HL-60 (cell line): Measurements from ENCODE around the gene ABHD16A.

Source experiments
- DNase-seq, 2 experiments: peaks; one replicate each; pipeline ENCODE4 v3.0.0-alpha.2; 2010 to 2020; ENCODE audit warnings: low read depth in 1 of 2, low spot score in 1 of 2
- H3K27ac ChIP-seq: fragments of 250-450 bp; sonication (Bioruptor Pico); replicated peaks from 2 replicates; pipeline ENCODE4 v1.5.1; 2020; ENCODE audit warnings: mild to moderate bottlenecking, moderate library complexity
- H3K27me3 ChIP-seq: fragments of 250-450 bp; sonication (Bioruptor Pico); 2 replicates; pipeline ENCODE4 v1.5.1; 2021; ENCODE audit warnings: mild to moderate bottlenecking, moderate library complexity; ENCODE audit not compliant: insufficient read depth, poor library complexity, severe bottlenecking
- H3K4me3 ChIP-seq: replicated peaks from 2 replicates; pipeline ENCODE4 v1.5.1; 2011; ENCODE audit warnings: mild to moderate bottlenecking, control low read depth, low read length; ENCODE audit not compliant: insufficient read depth
- GABPA ChIP-seq: IDR thresholded peaks from 2 replicates; pipeline ENCODE4 v1.6.1; 2012; ENCODE audit warnings: low read depth
- POLR2AphosphoS5 ChIP-seq: IDR thresholded peaks from 2 replicates; pipeline ENCODE4 v1.6.1; 2012; ENCODE audit warnings: low read depth
- SPI1 ChIP-seq: IDR thresholded peaks from 2 replicates; pipeline ENCODE4 v1.6.1; 2012; ENCODE audit warnings: low read depth, mild to moderate bottlenecking, borderline replicate concordance
- TF ChIP-seq, protein P1 (sequence below): IDR thresholded peaks from 2 replicates; pipeline ENCODE4 v1.6.1; 2012; ENCODE audit warnings: low read depth; ENCODE audit not compliant: insufficient replicate concordance
- TF ChIP-seq, protein P2 (sequence below): IDR thresholded peaks from one replicate; pipeline ENCODE4 v1.5.1; 2011; ENCODE audit warnings: low read length, control low read depth, inconsistent platforms; ENCODE audit not compliant: insufficient read depth

ABHD16A gene

GRCh38 chr6:31665501-31666336, 37.4 kb downstream of the ABHD16A start, which contains the start of gene CSNK2B:
TSS of gene CSNK2B (plus strand) at chr6:31666080. CDS start at chr6:31666832, 752 bp downstream.
- Histone ChIP-seq H3K27ac (peak within 1 kb of the TSS; percentile 100), H3K27me3 (no peaks in the 10 kb centered on the region), H3K4me3 (peak within 1 kb of the TSS; percentile 85)
- peak; percentile 98 to 99 for DNase-seq
- TF ChIP-seq, protein P1, sequence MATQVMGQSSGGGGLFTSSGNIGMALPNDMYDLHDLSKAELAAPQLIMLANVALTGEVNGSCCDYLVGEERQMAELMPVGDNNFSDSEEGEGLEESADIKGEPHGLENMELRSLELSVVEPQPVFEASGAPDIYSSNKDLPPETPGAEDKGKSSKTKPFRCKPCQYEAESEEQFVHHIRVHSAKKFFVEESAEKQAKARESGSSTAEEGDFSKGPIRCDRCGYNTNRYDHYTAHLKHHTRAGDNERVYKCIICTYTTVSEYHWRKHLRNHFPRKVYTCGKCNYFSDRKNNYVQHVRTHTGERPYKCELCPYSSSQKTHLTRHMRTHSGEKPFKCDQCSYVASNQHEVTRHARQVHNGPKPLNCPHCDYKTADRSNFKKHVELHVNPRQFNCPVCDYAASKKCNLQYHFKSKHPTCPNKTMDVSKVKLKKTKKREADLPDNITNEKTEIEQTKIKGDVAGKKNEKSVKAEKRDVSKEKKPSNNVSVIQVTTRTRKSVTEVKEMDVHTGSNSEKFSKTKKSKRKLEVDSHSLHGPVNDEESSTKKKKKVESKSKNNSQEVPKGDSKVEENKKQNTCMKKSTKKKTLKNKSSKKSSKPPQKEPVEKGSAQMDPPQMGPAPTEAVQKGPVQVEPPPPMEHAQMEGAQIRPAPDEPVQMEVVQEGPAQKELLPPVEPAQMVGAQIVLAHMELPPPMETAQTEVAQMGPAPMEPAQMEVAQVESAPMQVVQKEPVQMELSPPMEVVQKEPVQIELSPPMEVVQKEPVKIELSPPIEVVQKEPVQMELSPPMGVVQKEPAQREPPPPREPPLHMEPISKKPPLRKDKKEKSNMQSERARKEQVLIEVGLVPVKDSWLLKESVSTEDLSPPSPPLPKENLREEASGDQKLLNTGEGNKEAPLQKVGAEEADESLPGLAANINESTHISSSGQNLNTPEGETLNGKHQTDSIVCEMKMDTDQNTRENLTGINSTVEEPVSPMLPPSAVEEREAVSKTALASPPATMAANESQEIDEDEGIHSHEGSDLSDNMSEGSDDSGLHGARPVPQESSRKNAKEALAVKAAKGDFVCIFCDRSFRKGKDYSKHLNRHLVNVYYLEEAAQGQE: peak; percentile 47
- TF ChIP-seq, protein P2, sequence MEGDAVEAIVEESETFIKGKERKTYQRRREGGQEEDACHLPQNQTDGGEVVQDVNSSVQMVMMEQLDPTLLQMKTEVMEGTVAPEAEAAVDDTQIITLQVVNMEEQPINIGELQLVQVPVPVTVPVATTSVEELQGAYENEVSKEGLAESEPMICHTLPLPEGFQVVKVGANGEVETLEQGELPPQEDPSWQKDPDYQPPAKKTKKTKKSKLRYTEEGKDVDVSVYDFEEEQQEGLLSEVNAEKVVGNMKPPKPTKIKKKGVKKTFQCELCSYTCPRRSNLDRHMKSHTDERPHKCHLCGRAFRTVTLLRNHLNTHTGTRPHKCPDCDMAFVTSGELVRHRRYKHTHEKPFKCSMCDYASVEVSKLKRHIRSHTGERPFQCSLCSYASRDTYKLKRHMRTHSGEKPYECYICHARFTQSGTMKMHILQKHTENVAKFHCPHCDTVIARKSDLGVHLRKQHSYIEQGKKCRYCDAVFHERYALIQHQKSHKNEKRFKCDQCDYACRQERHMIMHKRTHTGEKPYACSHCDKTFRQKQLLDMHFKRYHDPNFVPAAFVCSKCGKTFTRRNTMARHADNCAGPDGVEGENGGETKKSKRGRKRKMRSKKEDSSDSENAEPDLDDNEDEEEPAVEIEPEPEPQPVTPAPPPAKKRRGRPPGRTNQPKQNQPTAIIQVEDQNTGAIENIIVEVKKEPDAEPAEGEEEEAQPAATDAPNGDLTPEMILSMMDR: no peak
- TF ChIP-seq POLR2AphosphoS5 (peak; percentile 53), SPI1 (no peak; the same call in none of the 2 replicates), GABPA (peak; percentile 89)

DNA sequence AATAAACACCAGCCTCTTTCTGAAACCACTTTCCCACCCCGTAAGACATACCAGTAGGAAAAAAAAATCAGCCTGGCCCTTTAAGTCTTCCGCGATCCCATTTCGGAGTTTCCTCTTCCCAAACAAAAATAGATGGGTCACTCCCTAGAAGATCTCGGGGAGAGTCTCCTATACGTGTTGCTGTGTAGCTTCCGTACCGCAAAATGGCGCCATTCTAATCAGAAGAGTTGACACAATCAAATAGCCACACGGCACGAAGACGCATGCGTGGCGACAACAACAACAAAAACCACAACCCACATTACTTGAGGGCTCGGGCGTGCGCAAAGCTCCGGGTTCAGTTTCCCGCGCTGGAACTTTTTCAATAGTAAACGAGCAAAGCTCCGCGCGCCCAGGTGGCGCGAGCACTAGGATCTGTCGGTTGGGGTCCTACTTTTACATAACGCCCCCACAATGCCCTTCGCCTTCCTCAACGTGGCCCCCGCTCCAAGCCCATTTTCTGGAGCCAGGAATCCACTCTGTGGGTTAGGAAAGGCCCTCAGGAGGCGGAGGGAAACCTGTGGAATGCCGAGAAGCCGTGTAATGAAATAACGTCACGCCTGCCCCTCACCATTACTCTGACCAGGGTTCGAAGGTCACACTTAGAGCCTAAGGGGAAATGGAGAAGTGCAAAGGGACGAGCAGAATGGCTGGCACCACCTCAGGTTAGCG, 38.2 kb downstream of the ABHD16A start, which contains the start of gene GPANK1:
Gene GPANK1, minus strand, starts transcription at position 208 of the 711 bp plus-strand sequence. CDS start 519 bp downstream, outside the sequence.
- Histone ChIP-seq H3K27me3 (no peaks in the 10 kb centered on the region), H3K27ac (peak within 1 kb of the TSS; percentile 100), H3K4me3 (peak within 1 kb of the TSS; percentile 85)
- DNase-seq: peak; percentile 90 to 97
- TF ChIP-seq GABPA: 0 out of 2 replicates have a peak, but pooled peaks have one; percentile 30
- TF ChIP-seq POLR2AphosphoS5: peak; percentile 82
- TF ChIP-seq SPI1: peak; percentile 85
- TF ChIP-seq, protein P1: peak; percentile 59
- TF ChIP-seq, protein P2: no peak

GRCh38 chr6:31663961-31664789, 38.9 kb downstream of the ABHD16A start:
- DNase-seq: no peak
- H3K4me3 ChIP-seq: peak overlapping the region; percentile 85
- TF ChIP-seq, protein P1: no peak
- no peak for TF ChIP-seq POLR2AphosphoS5
- TF ChIP-seq GABPA: no peak
- no peak for TF ChIP-seq SPI1
- TF ChIP-seq, protein P2: no peak
- H3K27me3 ChIP-seq: no peaks in the 10 kb centered on the region
- H3K27ac ChIP-seq: peak overlapping the region; percentile 100
